ENCODE measurements around the gene TMEM178B. TPM values are rescaled to one million over a fixed set of nuclear protein-coding genes. Genes with fewer than 3 reads are reported as not detected.
"Not testable (repeated sequence)": the region's sequence is repeated elsewhere in the genome, so short reads cannot be mapped to it uniquely, and the experiment has no call there.

TMEM178B gene
- total and polyA plus RNA-seq, 7 donors, result 0.16 to 4.7 (median 1.4) TPM; not detected in 2

GRCh38 chr7:141074162-141074991, 513 bp downstream of the TMEM178B start:
- intact Hi-C loops (cut with DNase I), result loop anchor here (10.0 kb wide), 1 partner anchor 460 kb away; no protein-coding TSS in a partner anchor
- no peak for TF ChIP-seq CTCF (IDR thresholded peaks at IDR 0.05)
- TF ChIP-seq POLR2A (IDR thresholded peaks at IDR 0.05), result no peak
- 2 to 3% methylated on average over 75 of the region's 75 CpGs for WGBS, 2 donors
- Histone ChIP-seq H3K27ac (peak overlapping the region in 2 of 4 donors; percentile 33 to 80), H3K4me1 (peaks cover 0 to 42% (median 38%) of the 10 kb centered on the region in 4 donors), H3K36me3 (no peaks in the 10 kb centered on the region), H3K9me3 (no peaks in the 10 kb centered on the region), H3K27me3 (peaks cover 0 to 24% (median 12%) of the 10 kb centered on the region in 3 donors), H3K4me3 (peak overlapping the region; percentile 32 to 69 (median 58))
- no peak for DNase-seq

- intact Hi-C loops (cut with DNase I), result loop anchor here (10.0 kb wide), 1 partner anchor 460 kb away; no protein-coding TSS in a partner anchor
- 32% methylated on average over 4 of the region's 4 CpGs for WGBS, 2 donors
- no peaks in the 10 kb centered on the region for H3K9me3 ChIP-seq
- no peak for DNase-seq
- H3K4me3 ChIP-seq, result peak overlapping the region in 3 of 4 donors; percentile 53 to 69 (median 62)
- no peaks in the 10 kb centered on the region for H3K36me3 ChIP-seq
- TF ChIP-seq POLR2AphosphoS5 (IDR thresholded peaks at IDR 0.05) (no peak), CTCF (IDR thresholded peaks at IDR 0.05) (no peak), POLR2A (IDR thresholded peaks at IDR 0.05) (no peak), EP300 (IDR thresholded peaks at IDR 0.05) (no peak)
- H3K27me3 ChIP-seq, result peaks cover 0 to 24% (median 12%) of the 10 kb centered on the region in 3 donors
- H3K27ac ChIP-seq, result peak overlapping the region in 1 of 4 donors; percentile 80
- H3K4me1 ChIP-seq, result peaks cover 0 to 42% (median 38%) of the 10 kb centered on the region in 4 donors
Observed at GRCh38 chr7:141074997-141075396, 1.1 kb downstream of the TMEM178B start.

GRCh38 chr7:141076377-141076776, 2.5 kb downstream of the TMEM178B start:
- TF ChIP-seq CTCF (IDR thresholded peaks at IDR 0.05), result no peak
- TF ChIP-seq POLR2AphosphoS5 (IDR thresholded peaks at IDR 0.05), result no peak
- TF ChIP-seq EP300 (IDR thresholded peaks at IDR 0.05), result no peak
- TF ChIP-seq POLR2A (IDR thresholded peaks at IDR 0.05), result no peak
- Histone ChIP-seq H3K4me1 (peaks cover 0 to 37% (median 33%) of the 10 kb centered on the region in 4 donors), H3K9me3 (no peaks in the 10 kb centered on the region), H3K36me3 (no peaks in the 10 kb centered on the region), H3K4me3 (no peak overlapping the region), H3K27me3 (peaks cover 0 to 24% (median 12%) of the 10 kb centered on the region in 3 donors), H3K27ac (no peak overlapping the region)
- no peak for DNase-seq
- intact Hi-C loops (cut with DNase I), result loop anchor here (10.0 kb wide), 1 partner anchor 458 kb away; no protein-coding TSS in a partner anchor
- 37 to 54% methylated on average over 3 of the region's 3 CpGs for WGBS, 2 donors

- DNase-seq, result no peak
- no peak overlapping the region for H3K27ac ChIP-seq
- intact Hi-C loops (cut with DNase I), result loop anchor here (10.0 kb wide), 1 partner anchor 456 kb away; no protein-coding TSS in a partner anchor
- TF ChIP-seq EP300 (IDR thresholded peaks at IDR 0.05), result no peak
- TF ChIP-seq POLR2A (IDR thresholded peaks at IDR 0.05), result no peak
- TF ChIP-seq POLR2AphosphoS5 (IDR thresholded peaks at IDR 0.05), result no peak
- TF ChIP-seq CTCF (IDR thresholded peaks at IDR 0.05), result no peak
- H3K4me3 ChIP-seq, result no peak overlapping the region
- H3K27me3 ChIP-seq, result peaks cover 0 to 14% (median 7%) of the 10 kb centered on the region in 3 donors
- H3K4me1 ChIP-seq, result peaks cover 0 to 11% (median 9%) of the 10 kb centered on the region in 4 donors
- H3K36me3 ChIP-seq, result no peaks in the 10 kb centered on the region
- H3K9me3 ChIP-seq, result no peaks in the 10 kb centered on the region
- 77 to 86% methylated on average over 8 of the region's 8 CpGs for WGBS, 2 donors
Observed at GRCh38 chr7:141079219-141079618, 5.4 kb downstream of the TMEM178B start.

- 100% methylated on average over 1 of the region's 2 CpGs for WGBS, 2 donors
- H3K36me3 ChIP-seq; H3K27me3 ChIP-seq; DNase-seq; H3K4me1 ChIP-seq; H3K4me3 ChIP-seq; H3K9me3 ChIP-seq; intact Hi-C loops (cut with DNase I); H3K27ac ChIP-seq: not testable (repeated sequence)
Observed at GRCh38 chr7:141089490-141089889, 15.6 kb downstream of the TMEM178B start.

Measured in sigmoid colon (tissue), 7 donors.